Amygdala (tissue), 56 donors: ENCODE results near the gene GAB3.

Source experiments
- DNase-seq, 56 donors: peaks; one replicate each; lab custom pipeline; 2025; lab: John Stamatoyannopoulos, UW

GAB3 gene

DNA sequence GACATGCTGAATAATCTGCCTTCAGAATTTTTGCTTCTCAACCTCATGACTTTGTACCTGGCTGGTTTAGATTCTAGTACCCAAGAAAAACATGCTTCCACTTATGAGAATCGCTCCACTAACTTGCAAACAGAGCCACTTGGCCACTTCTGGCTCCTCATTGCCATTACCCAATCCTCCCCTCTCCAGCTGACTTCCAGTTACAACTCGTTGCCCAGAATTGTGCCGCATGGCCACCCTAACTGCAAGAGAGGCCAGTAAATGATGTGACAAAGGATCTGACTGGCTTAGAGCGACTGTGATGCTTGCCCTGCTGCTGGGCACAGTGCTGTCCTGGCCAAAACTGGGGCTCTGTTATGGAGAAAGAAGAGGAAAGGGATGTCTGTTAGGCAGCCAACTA, 7.8 kb upstream of the GAB3 start:
- peak in 1 of 56 donors; percentile 9 for DNase-seq

GRCh38 chrX:154751669-154752271, 893 bp upstream of the GAB3 start:
- no peak for DNase-seq

DNA sequence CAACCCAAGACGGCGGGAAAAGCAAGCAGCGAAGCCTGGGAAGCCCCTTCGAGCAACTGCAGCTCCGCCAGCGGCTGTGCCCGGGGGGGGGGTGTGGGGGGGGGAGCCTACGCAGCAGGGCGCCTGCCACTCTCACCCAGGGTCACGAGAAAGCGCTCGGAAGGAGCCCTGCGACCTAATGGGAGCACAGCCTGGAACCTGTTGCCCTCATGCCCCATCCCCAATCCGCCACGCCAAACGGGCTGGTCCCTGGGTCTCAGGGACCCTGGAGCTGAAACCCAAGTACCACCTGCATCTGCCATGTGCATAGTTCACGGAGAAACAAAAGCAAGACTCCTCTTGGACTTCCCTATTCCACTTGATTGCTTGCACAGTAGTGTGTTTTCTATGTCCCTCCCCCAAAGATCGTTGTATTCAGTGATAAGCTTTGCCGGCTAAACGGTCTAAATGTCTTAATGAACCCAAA, 359 bp upstream of the GAB3 start:
- DNase-seq = no peak

DNA sequence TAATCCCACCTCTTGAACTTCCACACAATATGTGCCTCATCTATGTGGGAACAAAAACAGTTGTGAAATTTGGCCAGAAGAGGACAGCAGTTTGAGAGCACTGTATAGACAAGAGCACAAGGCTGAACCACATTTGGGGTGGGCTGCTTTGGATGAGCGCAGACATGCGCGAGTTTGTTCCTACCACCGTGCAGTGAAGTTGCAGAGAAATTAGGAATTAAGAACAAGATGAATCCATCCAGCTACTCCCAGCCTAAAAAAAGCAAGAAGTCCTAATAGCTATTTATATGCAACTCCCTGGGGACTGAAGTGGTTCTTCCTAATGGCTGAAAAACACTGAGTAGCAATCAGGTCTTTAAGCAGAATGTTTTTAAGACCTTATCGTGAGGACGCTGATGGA, 1.0 kb downstream of the GAB3 start:
- no peak for DNase-seq

- DNase-seq = peak in 16 of 56 donors; percentile 4 to 45 (median 14)
Measured at GRCh38 chrX:154748712-154749339, 2.1 kb downstream of the GAB3 start.

DNA sequence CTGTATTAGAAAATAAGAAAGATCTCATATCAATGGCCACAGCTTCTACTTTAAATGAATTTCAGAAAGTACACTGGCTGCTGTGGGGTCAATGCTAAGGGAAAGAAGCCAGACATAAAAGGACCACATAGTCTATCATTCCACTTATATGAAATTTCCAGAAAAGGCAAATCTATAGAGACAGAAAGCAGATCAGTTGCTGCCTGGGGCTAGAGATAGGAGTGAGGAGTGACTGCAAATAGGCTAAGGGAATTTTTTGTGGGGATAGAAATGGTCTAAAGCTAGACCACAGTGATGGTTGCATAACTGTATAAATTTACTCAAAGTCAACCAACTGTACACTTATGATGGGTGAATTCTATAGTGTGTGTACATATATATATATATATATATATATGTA, 8.3 kb downstream of the GAB3 start:
- no peak for DNase-seq

DNA sequence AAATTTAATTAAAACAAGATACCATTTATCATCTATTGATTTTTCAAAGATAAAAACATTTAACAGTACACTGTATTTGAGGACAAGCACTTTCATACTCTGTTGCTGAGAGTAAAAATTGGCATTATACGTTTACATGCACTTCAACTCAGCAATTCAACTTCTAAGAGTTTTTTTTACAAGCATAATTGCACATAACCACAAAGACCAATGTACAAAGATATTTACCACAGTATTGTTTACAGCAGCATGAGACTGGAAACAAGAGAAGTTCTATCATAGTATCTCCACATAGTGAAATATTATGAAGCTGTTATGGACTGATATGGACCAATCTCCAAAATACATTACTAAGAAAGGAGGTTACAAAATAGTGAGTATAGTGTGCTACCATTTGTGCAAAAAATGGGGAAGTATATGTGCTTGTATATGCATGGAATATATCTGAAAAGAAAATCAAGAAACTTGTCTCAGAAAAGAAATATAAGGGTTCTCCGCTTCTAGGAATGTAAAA, 10.9 kb downstream of the GAB3 start:
- no peak for DNase-seq

- DNase-seq = no peak
Measured at GRCh38 chrX:154738011-154738738, 12.7 kb downstream of the GAB3 start.

DNA sequence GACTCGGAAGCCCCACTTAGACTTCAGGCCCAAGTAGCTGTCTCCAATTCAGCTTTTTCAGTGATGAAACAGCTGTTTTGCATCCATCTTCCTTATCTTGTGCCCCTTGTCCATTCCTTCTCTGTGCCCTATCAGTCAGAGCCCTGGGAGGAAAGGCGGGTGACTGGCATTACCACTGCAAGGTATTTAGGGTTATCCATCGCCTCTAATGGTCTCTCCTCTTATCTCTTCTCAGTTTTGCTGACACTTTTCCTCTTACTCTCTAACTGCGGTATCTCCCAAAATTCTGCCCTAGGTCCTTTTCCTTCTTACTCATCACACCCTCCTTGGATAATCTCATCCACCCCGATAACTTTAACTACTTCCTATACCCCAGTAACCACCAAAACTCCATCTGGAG, 13.7 kb downstream of the GAB3 start:
- DNase-seq = no peak

DNA sequence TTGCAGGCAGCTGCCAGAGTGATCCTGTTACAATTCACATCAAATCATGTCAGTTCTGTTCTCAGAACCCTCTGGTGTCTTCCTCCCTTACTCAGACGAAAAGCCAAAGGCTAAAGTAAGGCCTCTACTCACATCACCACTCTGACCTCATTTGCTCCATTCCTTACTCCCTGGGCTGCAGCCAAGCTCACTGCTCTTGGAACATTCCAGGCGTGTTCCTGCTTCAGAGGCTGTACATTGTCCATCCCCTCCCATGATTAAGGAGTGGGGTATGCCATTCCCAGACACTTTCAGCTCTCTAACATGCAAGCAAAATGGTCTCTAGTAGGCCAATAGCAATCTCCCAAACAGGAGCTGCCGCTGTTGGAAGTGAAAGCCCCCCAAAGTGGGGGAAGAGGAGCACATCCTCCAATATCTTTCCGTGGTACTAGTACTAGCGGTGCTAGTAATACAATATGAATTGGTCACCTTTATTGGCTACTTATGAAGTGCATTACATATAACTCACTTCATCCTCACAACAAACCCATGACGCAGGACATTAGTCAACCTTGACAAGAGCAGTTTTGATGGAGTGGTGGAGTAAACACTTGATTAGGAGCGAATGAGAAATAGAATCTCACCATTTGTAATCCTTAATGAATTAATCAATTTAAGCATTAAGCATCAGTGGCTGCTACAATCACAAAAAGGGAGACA, 15.0 kb downstream of the GAB3 start:
- DNase-seq = no peak

DNA sequence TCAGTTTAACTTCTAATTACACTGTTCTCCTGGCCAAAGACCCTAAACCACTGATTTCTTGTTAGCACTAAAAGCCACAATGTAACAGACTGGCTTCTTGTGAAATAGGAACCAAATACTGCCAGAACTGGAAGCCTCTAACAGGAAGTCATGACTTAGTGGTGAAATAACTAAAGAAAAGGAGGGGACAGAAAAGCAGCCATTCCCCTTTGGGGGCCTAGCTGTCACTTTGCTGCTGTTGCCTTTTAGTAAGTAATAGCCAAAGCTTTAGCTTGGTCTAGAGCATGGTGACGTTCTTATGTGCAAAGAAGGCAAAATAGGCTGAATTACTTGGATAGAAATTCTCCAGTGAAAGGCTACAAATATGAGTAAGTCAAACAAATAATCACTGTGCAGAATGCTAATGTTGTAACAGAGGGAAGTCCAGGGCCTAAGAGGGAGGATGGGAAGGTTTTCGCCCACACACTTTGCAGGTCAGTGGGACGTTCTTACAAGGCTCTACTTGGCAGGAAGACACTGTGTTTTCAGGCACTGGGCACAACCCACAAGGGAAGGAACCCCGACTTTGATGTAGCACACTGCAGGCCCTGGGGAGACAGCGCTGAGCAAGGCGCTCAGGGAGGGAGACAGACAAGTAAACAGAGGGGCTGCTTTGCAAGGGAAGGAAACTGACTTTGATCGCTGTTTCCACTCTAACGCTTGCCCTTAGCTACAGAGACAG, 16.7 kb downstream of the GAB3 start:
- DNase-seq = peak in 15 of 56 donors; percentile 2 to 45 (median 29)

GRCh38 chrX:154733066-154733425, 17.8 kb downstream of the GAB3 start:
- DNase-seq = no peak

- no peak for DNase-seq
Measured at GRCh38 chrX:154732421-154733065, 18.3 kb downstream of the GAB3 start.

DNA sequence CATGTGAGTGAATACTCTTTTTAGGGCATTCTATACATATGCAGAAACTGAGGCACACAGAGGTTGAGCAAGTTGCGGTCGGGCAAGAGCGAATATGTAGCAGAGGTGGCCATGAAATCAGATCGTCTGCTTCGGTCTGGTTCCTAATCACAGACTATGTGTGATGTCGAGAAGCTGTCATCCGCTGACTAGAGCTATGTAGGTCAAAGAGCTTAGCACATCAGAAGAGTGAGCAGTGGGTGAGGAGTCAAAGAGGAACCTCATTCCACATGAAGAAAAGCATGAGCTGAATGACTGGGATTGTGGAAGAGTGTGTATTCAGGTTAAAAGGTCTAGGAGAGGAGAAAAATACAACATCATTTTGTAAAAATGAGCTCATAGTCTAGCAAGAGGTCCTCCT, 19.0 kb downstream of the GAB3 start:
- no peak for DNase-seq

GRCh38 chrX:154731184-154731583, 19.7 kb downstream of the GAB3 start:
- DNase-seq = no peak

DNA sequence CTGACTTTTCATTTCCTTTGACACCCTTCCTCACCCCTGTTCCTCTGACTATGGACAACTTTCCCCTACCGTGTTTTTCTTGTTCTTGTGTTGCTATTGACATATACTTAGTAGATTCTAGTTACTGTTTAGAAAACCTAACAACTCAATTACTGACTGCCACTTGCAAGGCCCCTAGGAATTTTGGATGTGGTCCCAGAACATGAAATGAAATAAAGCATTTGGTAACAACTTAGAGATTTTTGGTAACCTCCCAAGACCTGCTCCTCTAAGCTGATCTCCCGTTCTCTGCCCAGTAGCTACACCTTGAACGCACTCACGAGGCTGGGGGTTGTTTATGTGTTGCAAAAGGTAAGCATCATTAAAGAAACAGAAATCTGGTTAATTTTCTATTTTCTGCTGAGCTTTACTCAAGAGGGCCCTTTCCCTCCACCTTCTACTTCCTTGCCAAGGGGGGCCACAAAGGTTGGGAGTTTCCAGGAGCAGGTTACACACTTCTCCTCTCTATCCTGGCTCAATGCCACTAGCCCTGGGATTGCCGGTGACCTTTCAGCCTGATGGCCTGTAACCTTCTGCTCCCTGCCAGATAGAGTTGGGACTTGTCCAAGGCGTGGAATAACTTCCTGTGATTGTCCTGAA, 20.5 kb downstream of the GAB3 start:
- no peak for DNase-seq

GRCh38 chrX:154729439-154729838, 21.4 kb downstream of the GAB3 start:
- no peak for DNase-seq

DNA sequence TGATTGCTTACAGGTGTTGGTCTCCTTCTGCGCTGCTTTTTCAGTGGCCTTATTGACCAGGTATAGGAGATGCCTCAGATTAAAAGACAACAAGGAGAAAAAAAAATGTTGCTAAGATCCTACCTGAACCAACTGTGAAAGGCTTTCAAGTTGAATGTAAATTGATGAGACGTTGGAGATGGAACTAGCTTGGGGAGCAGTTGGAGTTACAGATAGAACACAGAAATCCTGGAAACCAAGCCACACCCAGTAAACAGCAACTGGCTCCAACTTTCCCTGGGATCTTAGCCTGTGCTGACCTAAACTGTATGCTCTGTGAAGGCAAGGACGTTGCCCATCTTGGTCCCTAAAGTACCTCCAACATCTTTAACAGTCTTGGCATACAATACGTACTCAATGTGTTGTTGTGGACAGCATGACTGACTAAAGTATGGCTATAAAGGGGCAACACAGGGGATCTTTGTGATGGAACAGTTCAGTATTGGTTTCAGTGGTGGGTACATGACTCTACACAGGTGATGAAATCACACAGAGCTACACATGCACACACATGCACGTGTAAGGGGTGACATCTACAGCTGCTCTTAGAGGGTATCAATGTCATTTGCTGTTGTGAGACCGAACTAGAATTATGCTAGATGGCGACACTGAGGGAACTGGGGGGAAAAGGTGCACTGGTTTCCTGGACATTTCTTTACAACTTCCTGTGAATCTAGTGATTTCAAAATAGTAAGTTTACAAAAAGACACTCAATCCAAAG, 22.3 kb downstream of the GAB3 start:
- DNase-seq = no peak

GRCh38 chrX:154727871-154728270, 23.0 kb downstream of the GAB3 start:
- no peak for DNase-seq
